Panc1 (cell line): ENCODE data around the gene CABLES2. TPM values are rescaled to one million over a fixed set of nuclear protein-coding genes. Genes with fewer than 3 reads are reported as not detected.
"Not testable (repeated sequence)": the region's sequence is repeated elsewhere in the genome, so short reads cannot be mapped to it uniquely, and the experiment has no call there.

Experiments used
- ATAC-seq: fragments of 200-7000 bp; cut with Tn5 transposase; 2 replicates; pipeline ENCODE4 v1.9.1; 2020; ENCODE audit warnings: mild to moderate bottlenecking, moderate library complexity
- BruUV-seq: library from RNA; stranded (reverse); fragments of 400-500 nt; replicated peaks from 2 replicates; lab custom pipeline; 2021; lab: Mats Ljungman, UMichigan
- CTCF ChIA-PET: fragments of 300-600 bp; sonication (Branson Sonifier 250); formaldehyde crosslinking; loops from one replicate; lab custom pipeline; 2022; ENCODE audit warnings: antibody characterized with exemption; lab: Charles Lee
- POLR2A ChIA-PET: fragments of 300-600 bp; sonication (Branson Sonifier 250); formaldehyde crosslinking; loops from one replicate; lab custom pipeline; 2022; ENCODE audit warnings: antibody characterized with exemption; lab: Charles Lee
- DNase-seq: peaks from one replicate; pipeline ENCODE4 v3.0.0-alpha.2; 2010; ENCODE audit warnings: low read depth, low spot score
- H3K27ac ChIP-seq: 2 replicates; pipeline ENCODE4 v1.5.1; 2011; ENCODE audit warnings: mild to moderate bottlenecking, low read length, inconsistent platforms
- H3K27me3 ChIP-seq: fragments of 200-500 bp; sonication (Bioruptor generic); 2 replicates; pipeline ENCODE4 v1.6.0; 2014; ENCODE audit warnings: low read length, inconsistent platforms; ENCODE audit not compliant: control insufficient read depth, insufficient read depth
- H3K36me3 ChIP-seq: fragments of 200-500 bp; sonication (Bioruptor generic); 2 replicates; pipeline ENCODE4 v1.5.1; 2014; ENCODE audit warnings: inconsistent platforms, mild to moderate bottlenecking, low read length, moderate library complexity; ENCODE audit not compliant: control insufficient read depth, insufficient read depth
- H3K4me1 ChIP-seq: 2 replicates; pipeline ENCODE4 v1.5.1; 2011; ENCODE audit warnings: inconsistent platforms, mild to moderate bottlenecking, low read length, moderate library complexity; ENCODE audit not compliant: control insufficient read depth, insufficient read depth
- H3K4me3 ChIP-seq, 2 experiments: 2 replicates each; pipeline ENCODE4 v1.5.1; 2011 to 2012; ENCODE audit warnings: low read depth in 2 of 2, low read length in 2 of 2, mild to moderate bottlenecking in 2 of 2, inconsistent platforms in 1 of 2, moderate library complexity in 1 of 2
- H3K9me3 ChIP-seq: fragments of 200-500 bp; sonication (Bioruptor generic); 2 replicates; pipeline ENCODE4 v1.5.1; 2014; ENCODE audit warnings: low read depth, mild to moderate bottlenecking, inconsistent platforms, low read length, moderate library complexity; ENCODE audit not compliant: control insufficient read depth, insufficient read depth
- POLR2AphosphoS5 ChIP-seq: IDR thresholded peaks from 2 replicates; pipeline ENCODE4 v1.6.1; 2012; ENCODE audit warnings: mild to moderate bottlenecking, low read depth, low read length, moderate library complexity
- SIN3A ChIP-seq: IDR thresholded peaks from 2 replicates; pipeline ENCODE4 v1.6.1; 2012; ENCODE audit warnings: low read depth, mild to moderate bottlenecking, low read length, moderate library complexity, borderline replicate concordance; ENCODE audit not compliant: insufficient read depth
- TCF7L2 ChIP-seq: IDR thresholded peaks from 2 replicates; pipeline ENCODE4 v1.6.1; 2011; ENCODE audit warnings: mild to moderate bottlenecking, low read depth, low read length, inconsistent platforms
- in situ Hi-C: cut with HindIII; loops from 2 replicates; pipeline ENCODE4 v1.10.0; 2016; ENCODE audit warnings: low sequenced_read_pairs, low pct_unique_long_range_greater_than_20kb
- intact Hi-C: fragments of 100-400 bp; cut with micrococcal nuclease; formaldehyde crosslinking; loops from one replicate; pipeline ENCODE4 v1.10.0; 2022; ENCODE audit not compliant: unreplicated experiment
- total RNA-seq: library from RNA; stranded (reverse); gene quantifications from one replicate; pipeline ENCODE4 v1.2.1, GENCODE V29; 2021; ENCODE audit not compliant: unreplicated experiment
- TF ChIP-seq, protein P1 (sequence below): fragments of 450-650 bp; IDR thresholded peaks from 2 replicates; pipeline ENCODE4 v1.5.1; 2017; ENCODE audit warnings: mild to moderate bottlenecking
- TF ChIP-seq, protein P2 (sequence below), 2 experiments: IDR thresholded peaks; 2 replicates each; pipeline ENCODE4 v1.6.1; 2011 to 2012; ENCODE audit warnings: low read depth in 2 of 2, control low read depth in 1 of 2, low read length in 1 of 2, mild to moderate bottlenecking in 1 of 2, moderate library complexity in 1 of 2; ENCODE audit not compliant: insufficient read depth in 1 of 2

The CABLES2 gene
- total RNA-seq, 1 experiment from 2014 or later: 9.8 TPM

DNA sequence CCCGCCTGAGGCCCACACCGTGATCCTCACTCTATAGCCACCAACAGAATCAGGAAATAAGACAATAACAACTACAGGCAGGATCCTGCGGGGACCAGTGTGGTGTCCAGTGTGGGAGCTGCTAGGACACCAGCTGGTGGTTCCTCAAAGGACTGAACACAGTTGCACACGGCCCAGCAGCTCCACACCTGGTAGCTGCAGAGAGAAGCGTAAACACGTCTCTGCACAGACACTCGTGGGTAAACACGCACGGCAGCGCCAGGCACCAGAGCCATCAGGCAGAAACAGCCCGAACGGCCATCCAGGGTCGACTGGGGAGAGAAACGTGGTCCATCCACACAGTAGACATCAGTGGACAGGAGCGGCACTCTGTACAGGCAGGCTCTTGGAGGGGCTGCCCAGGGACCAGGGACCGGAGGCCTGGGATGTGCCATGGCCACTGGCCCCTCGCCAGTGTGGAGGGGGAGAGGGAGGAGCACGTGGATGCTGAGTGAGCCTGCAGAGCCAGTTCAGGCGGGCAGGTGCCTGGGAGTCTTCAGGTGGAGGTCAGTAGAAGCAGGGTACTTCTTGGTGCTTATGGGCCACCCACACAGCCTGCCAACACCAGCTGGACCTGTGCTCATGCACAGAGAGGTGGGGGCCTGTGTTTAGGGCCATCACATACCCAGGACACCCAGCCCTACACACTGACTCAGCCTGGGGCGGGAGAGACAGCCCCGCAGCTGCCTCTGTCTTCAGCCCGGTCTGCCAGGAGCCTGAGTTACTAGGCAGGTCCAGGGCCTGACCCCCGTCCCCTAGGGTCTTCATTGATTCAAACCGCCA is 32.5 kb downstream of the CABLES2 start:
- no peaks in the 10 kb centered on the region for H3K27me3 ChIP-seq
- CTCF ChIA-PET: interaction anchor here (1.2 kb wide), 1 partner anchor 10 kb away, joined by 3 read pairs; no protein-coding TSS in a partner anchor
- in situ Hi-C loops (no loop called here), intact Hi-C loops (no loop called here)
- H3K9me3 ChIP-seq: no peaks in the 10 kb centered on the region
- no peaks in the 10 kb centered on the region for H3K36me3 ChIP-seq
- BruUV-seq: no TSS peak
- H3K4me3 ChIP-seq: no peak overlapping the region
- ATAC-seq: peak; percentile 7; the same call in 1 of the 2 replicates
- no peak for TF ChIP-seq SIN3A
- TF ChIP-seq, protein P1, sequence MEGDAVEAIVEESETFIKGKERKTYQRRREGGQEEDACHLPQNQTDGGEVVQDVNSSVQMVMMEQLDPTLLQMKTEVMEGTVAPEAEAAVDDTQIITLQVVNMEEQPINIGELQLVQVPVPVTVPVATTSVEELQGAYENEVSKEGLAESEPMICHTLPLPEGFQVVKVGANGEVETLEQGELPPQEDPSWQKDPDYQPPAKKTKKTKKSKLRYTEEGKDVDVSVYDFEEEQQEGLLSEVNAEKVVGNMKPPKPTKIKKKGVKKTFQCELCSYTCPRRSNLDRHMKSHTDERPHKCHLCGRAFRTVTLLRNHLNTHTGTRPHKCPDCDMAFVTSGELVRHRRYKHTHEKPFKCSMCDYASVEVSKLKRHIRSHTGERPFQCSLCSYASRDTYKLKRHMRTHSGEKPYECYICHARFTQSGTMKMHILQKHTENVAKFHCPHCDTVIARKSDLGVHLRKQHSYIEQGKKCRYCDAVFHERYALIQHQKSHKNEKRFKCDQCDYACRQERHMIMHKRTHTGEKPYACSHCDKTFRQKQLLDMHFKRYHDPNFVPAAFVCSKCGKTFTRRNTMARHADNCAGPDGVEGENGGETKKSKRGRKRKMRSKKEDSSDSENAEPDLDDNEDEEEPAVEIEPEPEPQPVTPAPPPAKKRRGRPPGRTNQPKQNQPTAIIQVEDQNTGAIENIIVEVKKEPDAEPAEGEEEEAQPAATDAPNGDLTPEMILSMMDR: no peak
- TF ChIP-seq, protein P2, sequence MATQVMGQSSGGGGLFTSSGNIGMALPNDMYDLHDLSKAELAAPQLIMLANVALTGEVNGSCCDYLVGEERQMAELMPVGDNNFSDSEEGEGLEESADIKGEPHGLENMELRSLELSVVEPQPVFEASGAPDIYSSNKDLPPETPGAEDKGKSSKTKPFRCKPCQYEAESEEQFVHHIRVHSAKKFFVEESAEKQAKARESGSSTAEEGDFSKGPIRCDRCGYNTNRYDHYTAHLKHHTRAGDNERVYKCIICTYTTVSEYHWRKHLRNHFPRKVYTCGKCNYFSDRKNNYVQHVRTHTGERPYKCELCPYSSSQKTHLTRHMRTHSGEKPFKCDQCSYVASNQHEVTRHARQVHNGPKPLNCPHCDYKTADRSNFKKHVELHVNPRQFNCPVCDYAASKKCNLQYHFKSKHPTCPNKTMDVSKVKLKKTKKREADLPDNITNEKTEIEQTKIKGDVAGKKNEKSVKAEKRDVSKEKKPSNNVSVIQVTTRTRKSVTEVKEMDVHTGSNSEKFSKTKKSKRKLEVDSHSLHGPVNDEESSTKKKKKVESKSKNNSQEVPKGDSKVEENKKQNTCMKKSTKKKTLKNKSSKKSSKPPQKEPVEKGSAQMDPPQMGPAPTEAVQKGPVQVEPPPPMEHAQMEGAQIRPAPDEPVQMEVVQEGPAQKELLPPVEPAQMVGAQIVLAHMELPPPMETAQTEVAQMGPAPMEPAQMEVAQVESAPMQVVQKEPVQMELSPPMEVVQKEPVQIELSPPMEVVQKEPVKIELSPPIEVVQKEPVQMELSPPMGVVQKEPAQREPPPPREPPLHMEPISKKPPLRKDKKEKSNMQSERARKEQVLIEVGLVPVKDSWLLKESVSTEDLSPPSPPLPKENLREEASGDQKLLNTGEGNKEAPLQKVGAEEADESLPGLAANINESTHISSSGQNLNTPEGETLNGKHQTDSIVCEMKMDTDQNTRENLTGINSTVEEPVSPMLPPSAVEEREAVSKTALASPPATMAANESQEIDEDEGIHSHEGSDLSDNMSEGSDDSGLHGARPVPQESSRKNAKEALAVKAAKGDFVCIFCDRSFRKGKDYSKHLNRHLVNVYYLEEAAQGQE (IDR thresholded peaks at IDR 0.05; ENCODE audit: insufficient read depth in 1 of 2, low read depth in 2 of 2, low read length in 1 of 2): no peak
- no peak for TF ChIP-seq TCF7L2
- TF ChIP-seq POLR2AphosphoS5: no peak
- POLR2A ChIA-PET: interaction anchor here (1.1 kb wide), 1 partner anchor 68 kb away, joined by 7 read pairs; no protein-coding TSS in a partner anchor
- no peak for DNase-seq
- peaks cover 76% of the 10 kb centered on the region for H3K4me1 ChIP-seq
- H3K27ac ChIP-seq: peak overlapping the region; percentile 86

DNA sequence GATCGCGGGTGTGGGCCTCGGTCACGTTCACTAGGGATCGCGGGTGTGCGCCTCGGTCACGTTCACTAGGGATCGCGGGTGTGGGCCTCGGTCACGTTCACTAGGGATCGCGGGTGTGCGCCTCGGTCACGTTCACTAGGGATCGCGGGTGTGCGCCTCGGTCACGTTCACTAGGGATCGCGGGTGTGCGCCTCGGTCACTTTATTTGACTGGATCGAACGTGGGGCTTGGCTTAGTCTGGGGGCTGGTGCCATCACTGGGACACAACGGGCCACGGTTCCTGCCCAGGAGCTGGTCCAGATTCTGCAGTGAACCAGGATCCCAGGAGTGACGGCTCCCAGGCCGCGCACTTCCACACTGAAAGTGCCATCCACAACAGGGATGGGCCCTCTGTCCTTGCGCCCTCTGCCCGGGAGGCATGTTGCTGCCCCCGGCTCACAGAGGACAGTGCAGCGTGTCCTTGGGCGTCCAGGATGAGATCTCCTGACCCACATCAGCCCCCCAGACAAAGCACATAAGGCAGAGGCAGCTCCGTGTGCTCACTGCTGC is 33.4 kb downstream of the CABLES2 start:
- Histone ChIP-seq H3K4me1 (peaks cover 83% of the 10 kb centered on the region), H3K27ac (peak overlapping the region; percentile 86)
- H3K4me3 ChIP-seq, H3K27me3 ChIP-seq, DNase-seq, ATAC-seq, in situ Hi-C loops, H3K36me3 ChIP-seq, BruUV-seq, CTCF ChIA-PET, intact Hi-C loops, H3K9me3 ChIP-seq: not testable (repeated sequence)
- POLR2A ChIA-PET: interaction anchor here (0.9 kb wide), 1 partner anchor 407 kb away, joined by 3 read pairs; no protein-coding TSS in a partner anchor
